ENCODE results near the gene PML.
A peak's percentile ranks its signal among the peaks of the same experiment; 100 is the strongest.

Gene PML

GRCh38 chr15:74013374-74013894 lies 18.9 kb downstream of the PML start:
- FAIRE-seq: no peak
- DNase-seq (ENCODE audit: insufficient read length, low spot score): no peak
- TF ChIP-seq SPI1 (IDR thresholded peaks at IDR 0.05; ENCODE audit: low read depth, low read length) (no peak), PAX5 (IDR thresholded peaks at IDR 0.05; ENCODE audit: insufficient read depth, low read length, severe bottlenecking) (no peak)

DNA sequence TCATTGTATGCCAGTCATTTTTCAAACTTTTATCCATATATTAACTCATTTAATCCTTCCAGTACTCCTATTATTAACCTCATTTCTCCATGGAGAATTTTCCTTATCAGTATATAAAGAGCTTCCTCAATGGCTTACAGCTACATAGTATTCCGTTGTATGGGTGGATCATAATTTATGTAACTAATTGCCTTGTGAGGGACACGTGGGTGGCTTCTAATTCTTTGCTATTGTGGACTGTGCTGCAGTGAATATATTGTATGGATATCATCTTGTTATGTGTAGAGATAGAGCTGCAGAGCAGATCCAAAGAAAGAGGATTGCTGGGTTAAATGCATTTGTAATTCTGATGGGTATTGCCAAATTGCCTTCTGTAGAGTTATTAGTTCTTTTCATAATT lies 25.2 kb downstream of the PML start:
- DNase-seq (ENCODE audit: insufficient read length, low spot score): no peak
- TF ChIP-seq PAX5 (IDR thresholded peaks at IDR 0.05; ENCODE audit: insufficient read depth, low read length, severe bottlenecking) (no peak), TAF1 (IDR thresholded peaks at IDR 0.05; ENCODE audit: low read depth, low read length) (no peak), SPI1 (IDR thresholded peaks at IDR 0.05; ENCODE audit: low read depth, low read length) (no peak), POLR2A (IDR thresholded peaks at IDR 0.05; ENCODE audit: low read depth, low read length) (no peak), POLR2AphosphoS5 (IDR thresholded peaks at IDR 0.05; ENCODE audit: low read depth, low read length) (no peak), POU2F2 (IDR thresholded peaks at IDR 0.05; ENCODE audit: low read depth, low read length) (no peak)
- FAIRE-seq: no peak

DNA sequence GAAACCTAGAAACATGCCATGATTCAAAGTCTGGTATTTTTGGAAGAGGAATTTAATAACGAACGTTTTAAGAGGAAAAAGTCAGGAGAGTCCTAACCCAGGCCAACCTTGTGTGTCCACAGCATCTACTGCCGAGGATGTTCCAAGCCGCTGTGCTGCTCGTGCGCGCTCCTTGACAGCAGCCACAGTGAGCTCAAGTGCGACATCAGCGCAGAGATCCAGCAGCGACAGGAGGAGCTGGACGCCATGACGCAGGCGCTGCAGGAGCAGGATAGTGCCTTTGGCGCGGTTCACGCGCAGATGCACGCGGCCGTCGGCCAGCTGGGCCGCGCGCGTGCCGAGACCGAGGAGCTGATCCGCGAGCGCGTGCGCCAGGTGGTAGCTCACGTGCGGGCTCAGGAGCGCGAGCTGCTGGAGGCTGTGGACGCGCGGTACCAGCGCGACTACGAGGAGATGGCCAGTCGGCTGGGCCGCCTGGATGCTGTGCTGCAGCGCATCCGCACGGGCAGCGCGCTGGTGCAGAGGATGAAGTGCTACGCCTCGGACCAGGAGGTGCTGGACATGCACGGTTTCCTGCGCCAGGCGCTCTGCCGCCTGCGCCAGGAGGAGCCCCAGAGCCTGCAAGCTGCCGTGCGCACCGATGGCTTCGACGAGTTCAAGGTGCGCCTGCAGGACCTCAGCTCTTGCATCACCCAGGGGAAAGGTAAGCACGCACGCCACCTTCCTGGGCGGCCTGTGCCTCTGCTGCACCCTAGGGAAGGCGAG lies 28.4 kb downstream of the PML start:
- TF ChIP-seq PAX5 (IDR thresholded peaks at IDR 0.05; ENCODE audit: insufficient read depth, low read length, severe bottlenecking) (no peak), POLR2AphosphoS5 (IDR thresholded peaks at IDR 0.05; ENCODE audit: low read depth, low read length) (no peak), POU2F2 (IDR thresholded peaks at IDR 0.05; ENCODE audit: low read depth, low read length) (no peak), POLR2A (IDR thresholded peaks at IDR 0.05; ENCODE audit: low read depth, low read length) (no peak), TAF1 (IDR thresholded peaks at IDR 0.05; ENCODE audit: low read depth, low read length) (no peak), SPI1 (IDR thresholded peaks at IDR 0.05; ENCODE audit: low read depth, low read length) (no peak)
- DNase-seq (ENCODE audit: insufficient read length, low spot score) (no peak), FAIRE-seq (no peak)

- no peak for FAIRE-seq
- DNase-seq (ENCODE audit: insufficient read length, low spot score): no peak
- TF ChIP-seq PAX5 (IDR thresholded peaks at IDR 0.05; ENCODE audit: insufficient read depth, low read length, severe bottlenecking) (no peak), POLR2A (IDR thresholded peaks at IDR 0.05; ENCODE audit: low read depth, low read length) (no peak), POU2F2 (IDR thresholded peaks at IDR 0.05; ENCODE audit: low read depth, low read length) (no peak)
These were observed 30.2 kb downstream of the PML start for GRCh38 chr15:74024687-74025086.

GRCh38 chr15:74025436-74025835 lies 30.9 kb downstream of the PML start:
- TF ChIP-seq POLR2A (IDR thresholded peaks at IDR 0.05; ENCODE audit: low read depth, low read length) (no peak), POU2F2 (IDR thresholded peaks at IDR 0.05; ENCODE audit: low read depth, low read length) (no peak), TAF1 (IDR thresholded peaks at IDR 0.05; ENCODE audit: low read depth, low read length) (no peak), POLR2AphosphoS5 (IDR thresholded peaks at IDR 0.05; ENCODE audit: low read depth, low read length) (no peak), SPI1 (IDR thresholded peaks at IDR 0.05; ENCODE audit: low read depth, low read length) (no peak), PAX5 (IDR thresholded peaks at IDR 0.05; ENCODE audit: insufficient read depth, low read length, severe bottlenecking) (no peak)
- FAIRE-seq: no peak
- no peak for DNase-seq (ENCODE audit: insufficient read length, low spot score)

DNA sequence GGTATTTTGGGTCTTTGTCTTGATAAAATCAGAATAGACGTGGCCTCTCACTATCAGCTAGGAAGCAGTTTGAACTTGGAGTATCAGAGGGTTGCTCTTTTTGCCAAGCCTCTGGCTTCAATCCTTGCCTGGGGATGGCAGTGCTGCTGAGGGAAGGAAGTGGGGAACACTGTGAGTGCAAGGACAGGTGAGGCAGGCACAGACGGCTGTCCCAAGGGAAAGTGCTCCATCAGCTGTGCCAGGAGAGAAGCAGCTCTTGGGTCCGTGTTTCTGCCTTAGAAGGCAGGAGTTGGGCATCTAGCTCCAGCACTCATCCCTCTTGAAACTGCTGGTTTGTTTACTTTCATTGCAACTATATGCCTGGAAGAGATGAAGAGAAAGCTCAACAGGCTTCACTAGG lies 33.2 kb downstream of the PML start:
- TF ChIP-seq TAF1 (IDR thresholded peaks at IDR 0.05; ENCODE audit: low read depth, low read length) (no peak), POU2F2 (IDR thresholded peaks at IDR 0.05; ENCODE audit: low read depth, low read length) (no peak), SPI1 (IDR thresholded peaks at IDR 0.05; ENCODE audit: low read depth, low read length) (no peak), POLR2A (IDR thresholded peaks at IDR 0.05; ENCODE audit: low read depth, low read length) (no peak), POLR2AphosphoS5 (IDR thresholded peaks at IDR 0.05; ENCODE audit: low read depth, low read length) (no peak), PAX5 (IDR thresholded peaks at IDR 0.05; ENCODE audit: insufficient read depth, low read length, severe bottlenecking) (no peak)
- DNase-seq (ENCODE audit: insufficient read length, low spot score) (no peak), FAIRE-seq (no peak)

- no peak for TF ChIP-seq SPI1 (IDR thresholded peaks at IDR 0.05; ENCODE audit: low read depth, low read length)
- TF ChIP-seq POLR2A (IDR thresholded peaks at IDR 0.05; ENCODE audit: low read depth, low read length): no peak
- TF ChIP-seq POU2F2 (IDR thresholded peaks at IDR 0.05; ENCODE audit: low read depth, low read length): no peak
- no peak for FAIRE-seq
- DNase-seq (ENCODE audit: insufficient read length, low spot score): no peak
These were observed 34.1 kb downstream of the PML start for GRCh38 chr15:74028646-74029045.

- FAIRE-seq: no peak
- no peak for DNase-seq (ENCODE audit: insufficient read length, low spot score)
- TF ChIP-seq PAX5 (IDR thresholded peaks at IDR 0.05; ENCODE audit: insufficient read depth, low read length, severe bottlenecking) (no peak), POLR2A (IDR thresholded peaks at IDR 0.05; ENCODE audit: low read depth, low read length) (no peak)
These were observed 37.5 kb downstream of the PML start for GRCh38 chr15:74032046-74032445.

- TF ChIP-seq SPI1 (IDR thresholded peaks at IDR 0.05; ENCODE audit: low read depth, low read length) (peak; percentile 36; the same call in 1 of the 2 replicates), POLR2AphosphoS5 (IDR thresholded peaks at IDR 0.05; ENCODE audit: low read depth, low read length) (no peak)
- DNase-seq (ENCODE audit: insufficient read length, low spot score) (no peak), FAIRE-seq (no peak)
These were observed 38.4 kb downstream of the PML start for GRCh38 chr15:74032606-74033561.

- DNase-seq (ENCODE audit: insufficient read length, low spot score) (no peak), FAIRE-seq (no peak)
- TF ChIP-seq SPI1 (IDR thresholded peaks at IDR 0.05; ENCODE audit: low read depth, low read length): no peak
These were observed 39.8 kb downstream of the PML start for GRCh38 chr15:74034206-74034755.

Measured in GM12891 (cell line).